Smooth muscle cell of the umbilical artery (primary cell): ENCODE measurements around the gene MED8. TPM values are rescaled to one million over a fixed set of nuclear protein-coding genes. Genes with fewer than 3 reads are reported as not detected.

Experiments used
- total RNA-seq: library from RNA; depleted of rRNA; stranded (reverse); fragments of >200 nt; gene quantifications from 2 replicates; pipeline ENCODE4 v1.2.3, GENCODE V29; 2014

Gene MED8, protein sequence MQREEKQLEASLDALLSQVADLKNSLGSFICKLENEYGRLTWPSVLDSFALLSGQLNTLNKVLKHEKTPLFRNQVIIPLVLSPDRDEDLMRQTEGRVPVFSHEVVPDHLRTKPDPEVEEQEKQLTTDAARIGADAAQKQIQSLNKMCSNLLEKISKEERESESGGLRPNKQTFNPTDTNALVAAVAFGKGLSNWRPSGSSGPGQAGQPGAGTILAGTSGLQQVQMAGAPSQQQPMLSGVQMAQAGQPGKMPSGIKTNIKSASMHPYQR
- 73.3 and 85.8 TPM in 2 replicates for total RNA-seq

DNA sequence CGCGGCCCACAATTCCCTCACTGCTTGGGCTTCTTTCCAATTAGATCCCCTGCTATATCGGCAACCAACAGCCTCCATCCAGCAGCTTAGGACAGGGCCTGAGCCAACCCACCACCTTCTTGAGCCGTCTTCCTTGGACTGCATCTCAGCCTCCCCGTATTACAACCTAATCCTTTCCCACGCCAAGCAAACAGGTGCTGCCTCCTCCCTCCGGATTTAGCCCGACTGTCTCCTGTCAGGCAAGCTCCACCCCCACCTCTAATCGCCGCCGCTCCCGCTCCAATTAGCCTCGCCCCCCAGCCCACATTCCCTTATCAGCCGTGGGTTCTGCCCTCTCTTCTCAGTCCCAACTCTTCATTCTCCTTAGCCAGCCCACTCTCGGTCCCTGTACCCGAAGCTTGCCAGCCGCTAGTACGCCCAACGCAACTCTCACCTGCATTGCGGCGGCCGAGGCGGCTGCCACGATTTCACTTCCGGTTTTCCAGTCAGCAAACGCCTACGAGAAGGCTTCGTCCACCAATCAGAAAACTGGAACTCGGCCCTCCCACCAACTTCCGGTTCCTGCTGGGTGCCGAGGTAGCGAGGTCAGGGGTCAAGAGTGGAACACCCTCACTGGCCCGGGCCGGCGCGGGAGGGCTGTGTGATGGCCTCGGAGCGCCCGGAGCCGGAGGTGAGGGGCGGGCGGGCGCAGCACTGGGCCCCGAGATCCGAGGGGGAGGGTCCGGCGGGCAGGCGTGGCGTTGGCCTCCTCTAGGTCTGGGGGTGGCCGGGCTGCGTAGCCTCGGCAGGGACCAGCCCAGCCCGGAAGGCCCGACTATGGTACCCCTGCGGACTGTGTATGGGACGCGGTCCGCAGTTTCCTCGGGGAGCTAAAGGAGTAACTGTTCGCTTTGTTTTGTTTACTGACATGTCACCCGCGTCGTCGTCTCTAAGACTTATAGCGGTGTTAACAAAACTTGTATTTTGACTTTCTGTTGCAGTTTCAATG lies at the start of gene MED8, which contains the start of gene SZT2:
Gene MED8 (minus strand): TSS at position 475 of the 988 bp plus-strand sequence. CDS start 36 bp downstream, at position 439.
Gene SZT2 (plus strand): TSS at position 574 of the 988 bp plus-strand sequence. CDS start 70 bp downstream, at position 644.

DNA sequence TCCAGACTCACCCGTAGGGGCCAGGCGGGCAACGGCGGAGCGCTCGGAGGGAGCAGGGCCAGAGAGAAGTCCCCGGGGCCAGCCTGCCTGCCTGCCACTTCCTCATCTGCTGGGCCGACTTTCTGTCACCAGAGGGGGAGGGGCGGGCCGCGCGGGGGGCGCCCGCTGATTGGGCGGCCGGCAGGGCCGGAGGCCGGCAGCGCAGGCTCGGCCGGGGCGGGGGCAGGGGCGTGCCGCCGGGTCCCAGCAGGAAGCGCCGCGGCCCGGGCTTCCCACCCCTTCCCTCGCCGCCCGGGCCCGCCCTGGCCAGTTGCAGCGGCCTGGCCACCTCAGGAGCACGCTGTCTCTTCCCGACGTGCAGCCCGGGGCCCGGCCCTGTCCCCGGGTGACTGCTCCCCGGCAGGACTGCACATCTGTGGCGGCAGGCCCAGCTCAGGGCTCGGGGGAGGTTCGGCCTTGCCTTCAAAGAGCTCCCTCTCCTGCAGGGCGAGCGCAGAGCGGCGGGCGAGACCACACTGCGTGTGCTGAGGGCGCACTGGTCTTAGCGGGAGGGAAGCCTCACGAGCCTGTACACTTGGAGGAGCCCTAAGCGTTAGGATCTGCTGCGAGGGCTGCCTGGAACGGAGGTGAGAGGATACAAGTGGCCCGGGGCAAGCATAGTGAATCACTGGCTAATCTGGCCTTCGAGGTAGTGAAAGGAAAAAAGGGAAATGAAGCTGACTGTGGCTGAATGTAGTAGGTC lies 21.5 kb downstream of the MED8 start, which contains the start of gene ELOVL1:
Gene ELOVL1 (minus strand): TSS at position 108 of the 742 bp plus-strand sequence. CDS start 2,402 bp downstream, outside the sequence.

DNA sequence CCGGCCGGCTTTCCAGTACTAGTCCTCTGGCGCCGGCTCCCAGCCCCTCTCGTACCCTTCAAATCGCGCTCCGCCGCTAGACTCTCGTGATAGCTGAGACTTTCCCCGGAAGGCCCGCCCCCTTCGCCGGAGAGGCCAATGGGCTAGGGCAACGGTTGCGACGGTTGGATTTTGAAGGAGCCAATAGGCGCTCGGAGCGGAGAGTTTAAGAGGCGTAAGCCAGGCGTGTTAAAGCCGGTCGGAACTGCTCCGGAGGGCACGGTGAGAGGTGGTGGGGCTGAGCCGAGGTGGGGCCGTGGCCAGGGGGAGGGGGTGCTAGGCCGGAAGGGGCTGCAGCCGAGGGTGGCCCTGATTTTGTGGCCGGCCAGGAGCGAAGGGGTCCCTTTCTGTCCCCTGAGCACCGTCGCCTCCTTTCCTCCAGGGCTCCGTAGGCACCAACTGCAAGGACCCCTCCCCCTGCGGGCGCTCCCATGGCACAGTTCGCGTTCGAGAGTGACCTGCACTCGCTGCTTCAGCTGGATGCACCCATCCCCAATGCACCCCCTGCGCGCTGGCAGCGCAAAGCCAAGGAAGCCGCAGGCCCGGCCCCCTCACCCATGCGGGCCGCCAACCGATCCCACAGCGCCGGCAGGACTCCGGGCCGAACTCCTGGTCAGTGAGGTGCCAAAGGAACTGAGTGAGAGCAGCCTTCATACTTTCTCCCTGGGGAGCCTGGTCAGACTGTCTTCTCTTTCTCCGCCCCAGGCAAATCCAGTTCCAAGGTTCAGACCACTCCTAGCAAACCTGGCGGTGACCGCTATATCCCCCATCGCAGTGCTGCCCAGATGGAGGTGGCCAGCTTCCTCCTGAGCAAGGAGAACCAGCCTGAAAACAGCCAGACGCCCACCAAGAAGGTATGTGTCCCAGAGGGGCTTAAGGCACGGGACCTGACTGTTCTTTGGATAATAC lies 30.6 kb downstream of the MED8 start, which contains the start of gene CDC20:
Gene CDC20 (plus strand): TSS at position 236 of the 948 bp plus-strand sequence. CDS start 235 bp downstream, at position 471.

DNA sequence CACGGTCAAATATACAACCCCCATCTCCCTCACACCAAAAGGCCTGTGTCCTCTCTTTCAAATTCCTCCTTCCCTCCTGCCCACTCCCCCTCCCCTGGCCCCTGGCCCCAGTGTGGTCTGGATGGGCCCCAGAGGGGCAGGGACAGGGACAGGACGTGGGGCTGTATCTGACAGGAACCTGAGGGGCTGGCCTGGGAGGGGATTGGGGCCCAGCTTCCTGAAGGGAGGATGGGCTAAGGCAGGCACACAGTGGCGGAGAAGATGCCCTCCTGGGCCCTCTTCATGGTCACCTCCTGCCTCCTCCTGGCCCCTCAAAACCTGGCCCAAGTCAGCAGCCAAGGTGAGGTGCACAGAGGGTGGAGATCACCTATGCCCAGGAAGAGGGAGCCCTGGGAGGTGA lies 52.0 kb downstream of the MED8 start, which contains the start of gene MPL:
Gene MPL (plus strand): TSS at position 231 of the 400 bp plus-strand sequence. CDS start 31 bp downstream, at position 262.

Other genes with a start within 250 kb of the MED8 start
- gene EBNA1BP2, start 217.5 kb downstream of the MED8 start, total RNA-seq = 57.9 and 83.9 TPM in 2 replicates
- gene CFAP57, start 217.5 kb downstream of the MED8 start, total RNA-seq = 0.09 and 0.30 TPM in 2 replicates
- gene TMEM125, start 119.8 kb downstream of the MED8 start, total RNA-seq = not detected in 2 replicates
- gene C1orf210, start 104.2 kb downstream of the MED8 start, total RNA-seq = not detected in 2 replicates
- 1.2 and 9.2 TPM in 2 replicates for gene TIE1, start 88.8 kb downstream of the MED8 start, total RNA-seq
- not detected in 2 replicates for gene MPL, start 52.0 kb downstream of the MED8 start, total RNA-seq
- gene CDC20, start 30.8 kb downstream of the MED8 start, total RNA-seq = 3.9 and 43.7 TPM in 2 replicates
- gene ELOVL1, start 21.8 kb downstream of the MED8 start, total RNA-seq = 23.2 and 53.9 TPM in 2 replicates
- gene SZT2, start 99 bp upstream of the MED8 start, total RNA-seq = 27.9 and 36.4 TPM in 2 replicates
- gene HYI, start 64.1 kb upstream of the MED8 start, total RNA-seq = 49.8 and 51.4 TPM in 2 replicates
- 132 and 573 TPM in 2 replicates for gene PTPRF, start 141.1 kb upstream of the MED8 start, total RNA-seq